NCI-H146 treated with DMSO at 0.1 percent for 48 hours (cell line): ENCODE measurements around the gene HCN2.

Source experiments
- DNase-seq: peaks from one replicate; lab custom pipeline; 2025; ENCODE audit not compliant: unreplicated experiment; lab: John Stamatoyannopoulos, UW

Gene HCN2

DNA sequence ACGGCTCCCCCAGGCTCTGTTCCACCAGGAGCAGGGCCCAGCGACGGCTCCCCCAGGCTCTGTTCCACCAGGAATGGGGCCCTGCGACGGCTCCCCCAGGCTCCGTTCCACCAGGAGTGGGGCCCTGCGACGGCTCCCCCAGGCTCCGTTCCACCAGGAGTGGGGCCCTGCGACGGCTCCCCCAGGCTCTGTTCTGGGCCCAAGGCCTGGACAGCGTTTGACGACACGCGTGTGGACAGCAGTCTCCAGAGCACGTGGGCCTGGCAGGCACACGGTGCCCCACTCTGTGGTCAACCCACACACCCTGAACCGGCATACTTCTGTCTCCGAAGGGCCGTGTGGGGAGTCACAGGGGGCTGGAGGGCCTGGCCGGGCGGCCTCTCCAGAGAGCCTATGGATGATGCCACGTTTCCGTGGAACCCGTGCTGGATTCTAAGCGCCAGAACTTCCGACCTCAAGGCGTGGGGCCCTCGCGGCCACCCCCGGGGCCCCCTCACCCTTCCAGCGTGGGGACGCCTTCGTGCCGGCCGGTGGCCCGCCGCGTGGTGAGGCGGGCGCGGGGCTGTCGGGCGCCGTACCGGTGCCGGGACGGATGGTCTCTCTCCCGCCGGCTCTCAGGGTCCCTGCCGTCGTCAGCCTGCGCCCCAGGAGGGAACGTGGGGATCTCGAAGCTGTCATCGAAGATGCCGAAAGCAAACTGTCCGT lies 61.6 kb downstream of the HCN2 start:
- no peak for DNase-seq

DNA sequence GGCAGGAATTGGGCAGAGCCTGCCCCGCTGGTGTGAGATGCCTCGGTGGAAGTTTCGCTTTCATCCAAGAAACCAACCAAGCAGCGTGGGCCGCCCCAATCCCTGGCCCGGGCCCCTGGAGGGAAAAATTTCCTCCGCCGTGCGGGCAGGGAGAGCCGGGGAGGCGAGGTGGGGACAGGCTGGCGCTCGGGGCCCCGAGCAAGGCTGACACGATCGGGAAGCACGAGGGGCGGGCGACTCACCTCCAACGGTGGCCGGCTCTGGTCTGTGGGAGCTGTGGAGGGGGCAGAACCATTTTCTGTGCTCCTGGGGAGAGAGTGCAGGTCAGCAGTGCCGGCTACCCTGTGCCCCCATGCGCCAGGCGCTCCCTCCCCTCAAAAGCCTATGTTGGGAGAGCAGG lies 62.3 kb downstream of the HCN2 start:
- no peak for DNase-seq

DNA sequence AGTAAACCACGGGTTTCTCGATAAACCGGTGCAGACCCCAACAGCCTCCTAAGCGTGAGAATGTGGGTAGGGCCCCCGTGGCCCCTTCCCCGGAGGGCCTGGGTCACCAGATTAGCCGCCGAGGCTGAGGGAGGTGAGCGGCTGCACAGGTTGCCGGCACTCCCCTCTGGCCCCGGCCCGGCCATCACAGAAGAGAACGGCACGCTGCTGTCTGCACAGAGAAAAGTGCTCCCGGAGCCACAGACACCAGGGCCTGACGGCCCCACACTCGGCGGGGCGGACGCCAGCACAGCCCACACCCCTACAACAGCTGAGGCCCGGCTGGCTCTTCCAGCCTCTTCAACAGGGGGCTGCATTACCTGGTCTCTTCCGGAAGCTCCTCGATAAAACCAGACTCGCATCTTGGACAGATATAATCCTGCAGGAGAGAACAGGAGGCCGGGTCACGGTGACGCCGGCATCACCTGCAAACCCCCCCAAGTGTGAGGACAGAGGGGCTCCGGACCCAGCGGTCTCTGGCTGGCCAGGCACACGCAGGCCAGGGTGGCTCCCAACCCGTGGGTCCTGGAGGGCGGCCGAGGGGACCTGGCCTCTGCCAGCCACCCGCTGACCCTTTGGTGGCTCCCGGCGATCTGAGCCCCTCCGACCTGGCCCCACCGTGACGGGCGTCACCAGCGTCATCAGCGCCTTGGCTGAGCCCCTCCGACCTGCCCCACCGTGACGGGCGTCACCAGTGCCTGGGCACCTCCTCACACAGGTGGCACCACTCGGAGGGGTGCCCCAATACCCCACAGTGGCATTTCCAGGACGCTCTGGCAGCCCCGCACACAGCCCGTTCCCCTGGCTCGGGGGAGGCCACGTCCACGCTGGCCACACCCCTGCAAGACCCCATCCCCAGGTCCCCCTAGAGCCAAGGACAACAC lies 63.0 kb downstream of the HCN2 start:
- DNase-seq, result no peak

DNA sequence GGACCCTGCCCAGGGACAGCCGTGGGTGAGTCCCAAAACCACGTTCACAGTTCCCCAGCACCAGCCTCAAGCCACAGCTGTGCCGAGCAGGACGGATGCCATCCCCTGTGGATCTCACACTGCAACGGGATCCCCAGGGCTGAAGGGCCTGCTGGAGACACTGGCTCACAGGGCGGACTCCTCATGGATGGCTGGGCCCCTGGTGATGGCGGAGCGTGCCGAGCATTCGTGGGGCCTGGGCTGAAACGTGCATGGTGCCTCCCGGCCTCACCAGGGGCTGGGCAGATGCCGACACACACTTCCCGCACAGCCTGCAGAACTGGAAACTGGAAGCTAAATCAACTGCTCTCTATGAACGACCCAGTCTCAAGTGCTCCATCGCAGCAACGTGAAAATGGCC lies 63.7 kb downstream of the HCN2 start:
- no peak for DNase-seq

DNA sequence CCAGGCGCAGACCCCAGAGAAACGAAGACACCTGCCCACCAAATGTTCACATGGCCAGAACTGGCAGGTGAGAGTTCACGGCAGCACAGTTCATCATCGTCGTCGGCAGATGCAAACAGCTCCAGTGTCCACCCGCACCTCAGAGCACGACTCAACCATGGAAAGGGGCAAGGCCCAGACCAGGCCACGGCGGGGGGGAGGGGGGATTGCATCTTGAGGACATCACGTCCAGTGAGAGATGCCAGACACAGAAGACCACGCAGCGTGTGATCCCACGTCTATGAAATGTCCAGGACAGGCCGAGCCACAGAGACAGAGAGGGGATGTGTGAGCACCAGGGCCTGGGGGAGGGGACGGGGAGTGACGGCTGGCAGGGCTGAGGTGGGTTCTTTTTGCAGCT lies 66.0 kb downstream of the HCN2 start:
- DNase-seq, result no peak

DNA sequence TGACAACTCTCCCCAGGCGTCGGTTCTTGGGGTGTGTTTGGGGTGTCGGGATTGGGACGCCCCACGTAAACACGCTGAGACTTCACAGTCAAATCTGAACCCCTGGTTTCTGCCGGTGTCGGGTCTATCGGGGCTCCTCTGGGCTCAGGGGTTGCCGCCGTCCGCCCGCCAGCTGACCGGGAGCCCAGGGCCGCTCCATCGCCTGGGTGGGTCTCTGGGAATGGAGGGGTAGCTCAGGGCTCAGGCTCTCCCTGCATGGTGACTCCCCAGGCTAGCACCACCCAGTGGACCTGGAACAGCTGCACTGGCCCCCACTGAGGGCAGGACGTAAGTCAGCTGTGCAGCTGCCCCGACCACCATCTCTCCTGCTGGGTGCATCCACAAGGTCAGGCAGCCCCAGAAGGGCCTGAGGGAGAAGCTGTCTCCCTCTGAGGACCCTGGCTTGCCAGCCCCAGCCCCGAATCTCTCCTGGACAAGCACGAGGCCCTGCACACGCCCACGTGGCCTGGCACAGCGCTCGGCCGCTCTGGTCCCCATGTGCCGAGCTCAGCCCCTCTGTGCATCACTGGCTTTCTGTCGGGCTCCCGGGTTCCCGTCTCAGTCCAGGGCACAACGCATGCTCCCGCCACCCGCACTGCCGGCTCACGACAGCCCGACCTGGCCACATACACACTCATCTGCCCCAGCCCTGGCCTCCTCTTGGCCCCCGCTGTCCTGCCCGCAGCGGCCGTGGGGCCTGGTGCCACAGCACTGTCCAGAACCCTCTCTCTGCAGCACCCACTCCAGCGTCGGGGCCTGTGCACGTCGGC lies 67.3 kb downstream of the HCN2 start:
- no peak for DNase-seq

DNA sequence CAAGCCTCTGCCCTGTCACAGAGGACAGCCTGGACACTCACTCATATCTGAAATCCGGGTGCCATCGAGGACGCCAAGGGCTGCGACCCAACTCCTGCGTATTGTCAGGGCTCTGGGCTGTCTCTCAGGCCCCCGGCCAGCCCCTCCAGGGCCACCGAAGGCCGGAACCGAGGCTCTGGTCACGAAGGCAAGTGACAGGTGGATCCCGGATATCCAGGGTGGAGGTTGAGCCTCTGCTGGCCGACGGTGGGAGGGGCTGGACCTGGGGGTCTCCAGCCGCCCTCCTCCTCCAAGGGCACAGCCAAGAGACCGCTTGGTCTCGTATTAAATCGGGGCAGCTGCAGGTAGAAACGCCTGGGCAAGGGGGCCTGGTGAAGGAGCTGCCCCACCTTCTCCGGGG lies 67.9 kb downstream of the HCN2 start:
- DNase-seq, result no peak

DNA sequence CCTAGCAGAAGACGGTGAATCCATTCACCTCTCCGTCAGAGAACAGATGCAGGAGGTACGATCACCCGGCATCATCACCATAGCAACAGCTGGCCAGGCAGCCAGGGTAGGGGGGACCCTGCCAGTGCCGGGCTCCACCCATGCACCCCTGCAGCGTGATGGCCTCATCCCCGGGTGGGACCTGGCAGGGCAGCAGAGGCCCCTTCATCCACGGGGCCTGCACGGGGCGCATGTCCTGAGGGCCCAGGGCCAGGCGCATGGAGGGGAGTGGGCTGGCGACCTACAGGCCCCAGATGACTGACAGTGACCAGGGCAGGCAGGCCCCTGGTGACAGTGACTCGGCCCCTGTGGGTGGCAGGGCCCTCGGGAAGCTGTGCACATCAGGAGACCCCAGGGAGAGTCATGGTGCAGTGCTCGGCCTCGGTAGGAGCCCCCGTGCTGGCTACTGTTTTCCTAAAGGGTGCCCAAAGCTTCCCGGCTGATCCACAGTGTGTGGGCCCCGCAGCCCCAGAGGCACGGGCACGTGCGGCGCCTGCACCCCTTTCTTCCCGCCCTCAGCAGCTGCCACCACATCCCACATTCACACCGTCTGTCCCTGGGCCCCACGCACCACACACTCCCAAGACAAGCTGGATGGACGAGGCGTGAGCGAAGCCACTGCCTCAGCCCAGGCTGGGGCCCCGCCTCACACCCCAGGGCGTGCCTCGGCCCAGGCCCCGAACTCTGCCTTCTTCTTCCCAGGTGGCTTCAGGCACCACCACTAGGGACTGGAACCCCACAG lies 68.6 kb downstream of the HCN2 start:
- no peak for DNase-seq

DNA sequence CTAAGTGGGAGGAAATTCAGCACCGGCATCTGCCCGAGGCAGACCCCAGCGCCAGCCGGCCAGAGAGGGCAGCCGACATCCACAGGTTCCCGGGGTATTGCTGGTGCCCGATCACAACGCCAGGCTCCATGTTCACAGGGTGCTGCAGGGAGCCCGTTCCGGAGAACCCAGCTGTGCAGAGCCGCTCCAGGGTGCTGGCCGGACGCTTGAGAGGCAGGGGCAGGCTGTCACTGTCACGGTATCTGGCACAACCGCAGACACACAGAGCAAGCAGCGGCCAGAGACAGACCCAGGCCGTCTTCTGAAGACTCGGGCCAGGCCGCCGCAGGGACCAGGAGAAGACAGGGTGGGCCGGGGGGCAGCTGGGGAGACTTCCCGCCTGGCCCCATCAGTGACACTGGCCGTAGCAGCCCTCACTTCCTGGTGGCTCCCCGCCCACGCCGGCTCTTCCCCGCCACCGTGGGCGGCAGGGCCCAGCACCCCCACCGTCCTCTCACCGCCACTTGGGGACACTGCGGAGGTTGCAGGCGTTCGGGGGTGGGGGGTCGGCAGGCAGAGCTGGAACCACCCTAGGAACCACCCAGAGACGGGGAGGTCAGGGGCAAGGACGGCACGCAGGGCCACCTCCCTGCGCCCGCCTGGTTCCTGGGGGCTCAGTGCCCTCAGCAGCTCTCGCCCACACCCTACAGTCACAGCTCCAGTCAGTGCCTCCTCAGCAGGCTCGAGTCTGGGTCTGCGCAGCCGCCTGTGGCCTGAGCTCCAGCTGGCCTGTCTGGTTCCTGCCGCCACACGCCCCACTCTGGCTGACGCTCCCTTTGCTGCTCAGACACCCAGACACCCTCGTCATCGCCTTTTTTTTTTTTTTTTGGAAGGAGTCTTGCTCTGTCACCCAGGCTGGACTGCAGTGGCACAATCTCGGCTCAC lies 69.5 kb downstream of the HCN2 start:
- no peak for DNase-seq

DNA sequence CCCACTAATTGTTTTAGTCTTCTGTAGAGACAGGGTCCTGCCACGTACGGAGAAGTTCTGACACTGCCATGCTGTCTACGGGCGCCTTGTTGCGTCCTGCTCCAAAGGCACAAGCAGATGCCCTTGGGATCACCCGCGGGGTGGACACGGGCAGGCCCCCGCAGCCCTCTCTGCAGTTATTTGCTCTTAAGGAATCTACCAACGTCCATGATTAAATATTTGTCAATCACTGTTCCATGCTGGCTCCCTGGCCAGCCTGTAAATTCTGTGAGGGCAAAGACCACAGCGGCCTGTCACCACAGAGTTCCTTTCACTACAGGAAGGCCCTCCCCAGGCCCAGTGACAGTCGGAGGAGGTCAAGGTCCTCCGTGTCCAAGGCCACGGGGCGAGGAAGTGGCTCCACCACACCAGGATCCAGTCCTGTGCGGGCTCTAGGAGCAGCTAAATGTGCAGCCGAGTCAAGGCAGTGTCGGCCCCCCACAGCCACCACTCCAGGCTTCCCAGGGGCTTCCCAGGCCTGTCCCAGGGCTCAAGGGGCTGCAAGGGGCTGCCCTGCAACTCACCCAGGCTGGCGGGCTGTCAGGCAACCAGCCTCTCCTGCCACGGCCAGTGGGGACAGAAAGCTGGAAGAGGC lies 71.2 kb downstream of the HCN2 start:
- DNase-seq, result no peak

DNA sequence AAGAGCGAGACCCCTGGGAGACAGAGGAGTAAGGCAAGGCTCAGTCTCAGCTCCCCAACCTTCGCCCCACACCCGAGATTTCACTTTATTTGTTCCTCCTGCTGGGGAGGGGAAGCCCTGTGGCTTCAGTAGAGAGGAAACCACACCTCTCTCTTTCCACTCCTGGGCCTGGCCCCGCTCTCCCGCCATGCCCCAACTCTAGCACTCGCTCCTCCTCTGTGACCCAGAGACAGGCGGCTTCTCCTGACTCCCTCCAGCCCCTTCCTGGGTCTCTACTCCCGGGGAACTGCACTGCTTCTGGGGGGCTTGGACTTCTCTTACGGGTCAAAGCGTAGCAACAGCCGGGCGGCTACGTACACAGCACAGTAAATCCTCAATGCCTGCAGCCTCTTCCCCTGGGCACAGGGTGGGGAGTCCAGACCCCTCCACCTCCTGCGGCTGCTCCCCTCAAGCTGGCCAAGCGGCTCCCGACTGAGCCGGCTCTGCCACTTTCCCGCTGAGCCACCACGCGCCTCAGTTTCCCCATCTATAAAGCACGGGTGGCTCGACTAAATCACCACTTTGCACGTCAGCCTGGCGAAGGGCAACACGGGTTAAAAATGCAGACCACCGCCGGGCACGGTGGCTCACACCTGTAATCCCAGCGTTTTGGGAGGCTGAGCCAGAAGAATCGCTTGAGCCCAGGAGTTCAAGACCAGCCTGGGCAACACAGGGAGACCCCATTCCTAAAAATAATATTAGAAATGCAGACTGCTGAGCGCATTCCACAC lies 71.9 kb downstream of the HCN2 start:
- no peak for DNase-seq

DNA sequence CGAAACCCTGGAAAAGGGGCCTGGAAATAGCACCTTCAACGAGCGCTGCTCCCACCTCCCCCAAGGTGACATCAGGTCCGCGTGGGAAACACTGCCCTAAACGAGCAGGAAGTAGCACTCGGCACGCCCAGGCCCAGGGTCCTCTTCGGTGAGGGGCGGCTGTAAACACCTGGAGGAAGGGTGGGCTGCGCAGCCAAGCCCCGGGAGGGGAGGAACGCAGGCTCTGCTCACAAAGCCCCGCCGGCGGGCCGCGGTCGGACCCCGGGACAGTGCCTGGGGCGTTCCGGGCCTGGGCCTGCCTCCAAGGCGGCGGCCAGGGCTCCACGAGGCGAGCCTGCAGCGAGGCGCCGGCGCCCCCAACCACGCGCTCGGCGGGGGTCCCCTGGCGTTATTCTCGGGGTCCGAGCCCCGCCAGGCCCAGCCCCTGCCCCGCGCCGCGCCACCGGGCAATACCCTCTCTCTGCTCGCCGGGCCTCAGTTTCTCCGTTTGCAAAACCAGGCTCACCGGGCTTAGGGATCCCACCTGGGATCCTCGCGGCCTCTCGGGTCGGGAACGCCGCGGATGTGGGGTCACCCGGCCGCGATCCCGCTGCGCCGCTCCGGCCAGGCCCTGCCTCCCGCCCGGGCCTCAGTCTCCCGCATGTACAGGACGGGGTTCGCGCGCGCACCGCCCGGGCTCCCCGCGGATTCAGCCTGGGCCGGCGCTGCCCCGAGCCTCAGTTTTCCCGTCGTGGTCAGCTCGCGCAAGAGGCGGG lies 72.7 kb downstream of the HCN2 start:
- DNase-seq, result no peak

DNA sequence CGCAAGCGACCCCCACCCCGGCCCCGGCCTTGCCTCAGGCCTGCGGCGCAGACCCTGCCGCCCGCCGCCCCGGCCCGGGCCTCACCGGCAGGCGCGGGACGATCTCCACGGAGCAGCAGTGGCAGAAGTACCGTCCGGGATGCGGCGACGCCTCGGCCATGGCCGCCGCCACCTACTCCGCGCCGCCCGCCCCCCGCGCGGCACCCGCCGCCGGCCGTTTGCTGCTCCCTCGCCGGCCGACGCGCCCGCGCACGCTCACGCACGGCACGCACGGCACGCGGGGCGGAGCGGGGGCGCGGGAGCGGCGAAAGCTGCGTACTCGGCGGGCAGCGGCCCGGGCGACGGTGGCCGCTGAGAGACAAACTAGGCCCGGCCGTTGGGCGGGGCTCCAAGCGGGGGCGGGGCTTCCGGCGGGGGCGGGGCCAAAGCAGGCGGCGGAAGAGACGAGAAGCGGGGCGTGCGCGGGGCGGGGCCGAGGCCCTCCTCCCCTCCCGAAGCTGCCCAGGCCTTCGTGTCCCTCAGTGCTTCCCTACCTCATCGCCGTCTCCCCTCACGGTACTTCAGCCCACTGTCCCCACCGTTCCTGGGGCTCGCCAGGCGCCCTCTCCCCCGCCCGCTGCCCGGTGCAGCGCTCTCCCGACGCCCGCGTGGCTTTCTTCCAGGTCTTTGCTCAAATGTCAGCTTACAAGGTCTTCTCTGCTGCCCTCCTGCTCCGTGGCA lies 73.4 kb downstream of the HCN2 start, which contains the start of gene RNF126:
TSS of gene RNF126 (minus strand) at position 253 of the 720 bp plus-strand sequence. CDS start at position 160, 93 bp downstream.
- DNase-seq, result peak; percentile 61

DNA sequence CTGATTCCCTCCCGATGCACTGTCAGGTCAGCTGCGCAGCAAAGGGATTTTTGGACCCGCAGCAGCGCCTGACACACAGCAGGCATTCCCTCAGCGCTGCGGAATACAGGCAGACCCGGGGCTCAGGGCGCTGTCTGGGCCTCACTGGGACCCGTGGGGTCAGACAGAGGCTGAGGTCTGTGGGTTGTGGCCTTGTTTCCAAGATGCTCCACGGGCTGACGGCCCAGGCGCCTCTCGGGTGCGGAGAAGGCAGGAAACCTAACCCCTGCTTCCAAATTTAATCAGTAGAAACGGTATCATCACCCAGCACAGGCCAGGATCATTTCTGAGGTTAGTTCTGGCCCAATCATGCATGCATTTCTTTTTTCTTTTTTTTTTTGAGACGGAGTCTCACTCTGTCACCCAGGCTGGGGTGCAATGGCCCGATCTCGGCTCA lies 74.0 kb downstream of the HCN2 start:
- DNase-seq, result no peak

DNA sequence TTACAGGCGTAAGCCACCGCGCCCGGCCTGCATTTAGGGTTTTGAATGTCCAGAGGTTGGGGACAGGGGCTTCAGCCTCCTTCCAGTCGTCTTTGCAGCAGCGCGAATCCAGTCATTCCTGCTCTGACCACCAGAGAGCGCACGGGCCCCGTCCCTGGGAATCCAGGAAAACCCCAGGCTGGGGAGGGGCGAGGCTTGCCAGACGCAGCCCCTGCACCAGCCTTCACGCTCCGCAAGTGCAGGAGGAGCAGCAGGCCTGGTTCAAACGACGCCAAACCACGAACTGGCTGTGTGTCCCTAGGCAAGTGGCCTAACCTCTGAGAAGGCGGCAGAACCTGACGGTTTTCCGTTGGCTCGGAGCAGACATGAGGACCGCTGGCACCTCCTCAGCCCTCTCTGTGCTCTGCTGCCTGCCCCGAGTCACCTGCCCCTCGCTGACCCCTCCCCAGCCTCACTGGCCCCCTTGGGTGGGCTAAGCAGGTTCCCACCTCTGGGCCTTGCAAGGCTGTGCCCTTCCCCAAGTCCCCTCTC lies 75.3 kb downstream of the HCN2 start:
- DNase-seq, result peak; percentile 55
